ENCODE results near the gene SORCS1.

SORCS1 gene

DNA sequence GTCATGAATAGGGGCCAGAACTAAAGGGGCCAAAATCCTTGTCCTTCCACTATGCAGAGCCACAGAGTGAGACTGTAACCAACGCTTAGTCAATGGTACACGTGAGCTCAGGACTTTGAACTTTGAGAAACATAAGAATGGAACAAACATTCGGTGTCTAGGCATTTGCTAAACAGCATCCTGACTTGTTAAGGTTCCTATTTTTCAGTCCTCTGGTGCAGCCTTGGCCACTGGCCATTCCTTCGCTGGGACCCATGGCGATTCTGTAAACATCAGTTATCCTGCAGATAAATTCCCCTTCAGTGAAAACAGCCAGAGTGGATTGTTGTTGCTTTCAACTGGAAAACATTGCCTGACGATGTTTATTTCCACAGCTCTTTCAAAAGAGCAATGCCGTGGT lies 266.8 kb downstream of the SORCS1 start:
- no peak for DNase-seq (ENCODE audit: low read depth)

GRCh38 chr10:106894692-106895091 lies 269.8 kb downstream of the SORCS1 start:
- no peak for DNase-seq (ENCODE audit: low read depth)

DNA sequence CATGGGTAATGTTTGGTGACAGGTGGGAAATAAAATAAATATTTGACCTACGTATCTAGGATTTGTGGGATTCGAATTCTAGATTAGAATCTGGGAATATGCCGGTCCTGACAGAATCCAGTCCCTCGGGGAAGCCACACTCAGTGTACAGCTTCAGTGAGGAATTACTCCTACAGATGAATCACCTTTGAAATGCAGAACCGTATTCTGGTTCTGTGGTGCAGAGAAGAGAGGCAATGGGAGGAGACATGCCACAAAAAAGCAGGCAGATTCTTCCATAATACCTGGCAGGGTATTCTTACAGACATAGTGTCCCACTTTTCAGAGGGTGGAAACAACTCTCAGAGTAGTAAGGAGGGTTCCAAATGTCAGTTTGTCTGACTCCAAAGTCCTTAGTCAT lies 286.9 kb downstream of the SORCS1 start:
- DNase-seq (ENCODE audit: low read depth), result no peak

- DNase-seq (ENCODE audit: low read depth), result no peak
These were observed 290.0 kb downstream of the SORCS1 start for GRCh38 chr10:106874604-106874889.

DNA sequence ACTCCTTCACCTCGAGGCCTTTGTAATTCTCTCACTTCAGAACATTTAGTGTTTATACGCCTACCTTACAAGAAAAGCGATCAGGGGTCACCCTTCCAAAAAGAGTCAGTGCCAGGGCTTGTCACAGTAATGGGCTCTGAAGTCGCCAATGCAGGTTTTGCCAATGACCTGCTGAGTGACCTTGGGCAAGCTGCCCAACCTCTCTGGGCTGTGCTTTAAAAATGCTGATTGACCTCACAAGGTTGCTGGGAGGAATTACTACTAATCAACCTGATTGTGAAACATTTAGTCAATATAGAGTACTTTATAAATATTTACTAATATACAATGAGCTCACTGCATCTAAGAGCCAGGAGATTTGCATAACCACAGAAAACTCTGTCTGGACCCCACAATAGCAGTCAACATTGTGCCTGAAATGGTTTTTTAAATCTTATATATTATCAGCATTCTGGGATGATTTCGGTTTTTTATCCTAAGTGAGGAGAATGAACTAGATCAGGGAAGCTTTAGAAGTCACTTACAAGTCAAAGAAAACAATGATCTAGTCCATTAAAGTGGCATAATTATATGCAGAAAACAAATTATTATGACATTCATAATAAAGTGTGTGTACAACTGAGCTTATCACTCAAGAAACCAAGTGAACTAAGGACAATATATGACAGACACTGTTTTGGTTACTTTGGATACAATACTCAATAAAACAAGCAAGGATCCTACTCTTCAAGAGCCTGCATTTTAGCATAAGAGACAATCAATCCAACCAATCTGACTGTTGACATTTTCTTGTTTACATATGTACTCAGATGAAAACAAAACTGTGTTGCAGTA lies 290.5 kb downstream of the SORCS1 start:
- DNase-seq (ENCODE audit: low read depth), result no peak

- DNase-seq (ENCODE audit: low read depth), result no peak
These were observed 292.3 kb downstream of the SORCS1 start for GRCh38 chr10:106872176-106872575.

GRCh38 chr10:106866244-106866845 lies 298.2 kb downstream of the SORCS1 start:
- no peak for DNase-seq (ENCODE audit: low read depth)

- no peak for DNase-seq (ENCODE audit: low read depth)
These were observed 300.5 kb downstream of the SORCS1 start for GRCh38 chr10:106864031-106864430.

GRCh38 chr10:106863549-106863948 lies 301.0 kb downstream of the SORCS1 start:
- DNase-seq (ENCODE audit: low read depth), result no peak

DNA sequence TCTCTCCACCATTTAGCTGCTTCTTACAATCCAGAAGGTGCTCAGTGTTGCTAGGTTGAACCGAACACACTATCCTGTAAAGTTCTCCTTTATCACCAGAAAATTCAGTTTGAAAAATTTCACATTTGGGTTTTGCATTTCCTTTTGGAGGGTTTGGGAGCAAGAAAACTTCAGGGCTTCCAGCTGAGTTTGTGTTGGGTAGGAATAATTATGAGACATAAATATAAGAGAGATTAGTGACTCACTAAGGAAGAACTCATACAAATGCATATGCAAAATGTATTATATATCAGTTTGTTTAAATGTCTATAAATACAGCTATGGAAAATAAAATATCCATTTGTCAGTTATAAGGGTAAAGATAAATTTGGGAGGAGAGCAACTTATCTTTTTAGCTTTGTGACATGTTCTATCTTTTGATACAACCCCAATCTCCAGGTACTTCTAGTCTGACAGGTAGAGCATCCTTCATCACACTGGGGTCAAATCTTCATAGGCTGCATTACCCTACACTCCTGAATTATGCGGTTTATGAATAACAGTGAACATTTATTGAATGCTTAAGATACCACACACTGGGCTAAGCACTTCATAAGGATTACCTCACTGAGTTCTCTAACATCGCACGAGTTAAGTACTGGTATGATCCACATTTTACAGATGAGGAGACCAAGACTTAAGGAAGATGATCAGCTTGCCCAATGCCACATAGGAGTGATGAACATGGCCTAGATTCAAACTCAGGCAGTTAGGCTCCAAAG lies 304.4 kb downstream of the SORCS1 start:
- DNase-seq (ENCODE audit: low read depth), result no peak

GRCh38 chr10:106857728-106858127 lies 306.8 kb downstream of the SORCS1 start:
- no peak for DNase-seq (ENCODE audit: low read depth)

DNA sequence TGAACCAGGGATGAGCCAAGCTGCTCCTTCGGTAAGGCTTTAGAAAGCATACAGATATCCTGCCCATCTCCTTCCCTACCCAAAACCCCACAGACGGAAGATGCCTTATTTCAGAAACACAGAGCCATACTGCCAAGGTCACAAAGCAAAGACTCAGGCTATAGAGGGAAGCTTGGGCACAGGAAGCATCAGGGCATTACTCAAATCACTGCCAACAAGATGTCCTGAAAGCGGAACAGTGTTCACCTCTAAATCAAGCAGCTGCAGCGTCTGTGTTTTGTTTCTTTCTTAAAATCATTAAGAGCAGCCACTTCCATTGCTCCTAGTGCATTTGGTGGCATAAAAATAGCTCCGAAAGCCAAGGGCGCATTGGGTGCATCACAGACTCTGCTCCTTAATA lies 307.3 kb downstream of the SORCS1 start:
- DNase-seq (ENCODE audit: low read depth), result no peak

DNA sequence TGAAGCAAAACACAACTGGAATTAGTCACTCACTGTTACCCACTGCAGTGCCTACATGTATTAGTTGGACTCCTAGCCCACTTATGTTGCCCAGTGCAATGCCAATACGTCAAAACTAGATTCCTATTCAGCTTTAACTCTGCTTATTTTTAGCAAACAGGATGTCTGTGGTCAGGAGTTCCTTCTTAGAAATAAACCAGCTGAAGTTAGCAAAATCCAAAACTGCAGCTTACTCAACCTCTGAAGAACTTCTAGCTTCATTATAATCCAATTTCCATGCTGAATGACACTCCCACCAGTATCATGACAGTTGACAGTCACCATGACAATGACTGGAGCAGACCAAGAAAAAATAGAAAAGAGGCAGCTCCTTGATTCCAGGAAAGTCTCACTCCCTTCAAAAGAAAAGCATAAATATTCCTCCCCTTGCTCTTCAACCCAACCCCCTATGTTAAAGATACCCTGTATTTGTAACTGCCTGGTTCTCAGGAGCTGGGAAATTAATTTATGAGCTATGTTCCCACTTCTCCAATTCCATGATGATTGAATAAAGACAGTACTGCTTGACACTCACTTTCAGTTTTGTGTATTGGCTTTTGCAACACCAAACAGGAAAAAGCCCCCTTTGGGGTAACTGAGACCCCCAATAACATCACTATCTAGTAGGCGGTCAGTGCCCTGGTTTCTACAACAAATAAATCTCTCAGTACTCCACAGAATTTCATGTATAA lies 327.4 kb downstream of the SORCS1 start:
- no peak for DNase-seq (ENCODE audit: low read depth)

DNA sequence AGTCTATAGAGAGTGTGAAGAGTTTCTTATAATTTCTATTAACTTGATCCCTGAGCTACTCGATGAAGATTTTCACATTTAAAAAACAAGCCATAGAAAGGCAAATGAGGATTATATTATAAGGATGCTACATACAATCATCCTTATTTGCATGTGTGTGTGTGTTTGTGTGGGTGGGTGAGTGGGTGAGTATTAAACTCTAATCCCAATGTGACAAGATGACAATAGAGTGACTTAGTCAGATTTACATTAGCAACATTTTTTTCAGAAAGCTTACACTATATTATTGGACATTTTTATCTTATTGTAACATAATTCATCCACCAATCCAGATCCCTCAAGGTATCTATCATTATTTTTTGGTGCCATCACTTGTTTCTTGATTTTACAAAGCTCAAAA lies 331.7 kb downstream of the SORCS1 start:
- no peak for DNase-seq (ENCODE audit: low read depth)

GRCh38 chr10:106830471-106830870 lies 334.0 kb downstream of the SORCS1 start:
- no peak for DNase-seq (ENCODE audit: low read depth)

DNA sequence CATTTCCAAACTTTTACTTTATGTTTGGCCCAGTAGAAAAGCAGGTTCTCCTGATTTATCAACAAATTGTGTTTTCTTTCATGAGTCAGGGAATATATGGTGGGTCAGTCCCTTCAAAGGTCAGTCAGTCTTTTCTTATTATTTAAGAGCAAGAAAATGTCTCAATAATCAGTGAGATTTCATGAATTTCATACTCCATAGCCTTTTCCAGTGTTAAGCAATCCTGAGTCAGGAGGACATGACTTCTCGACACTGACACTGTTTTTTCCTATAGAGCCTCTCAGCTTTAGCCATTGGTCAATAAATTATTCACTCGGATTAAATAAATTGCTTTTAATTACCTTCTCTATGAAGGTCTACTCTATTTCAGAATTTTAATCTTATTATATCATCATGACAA lies 334.5 kb downstream of the SORCS1 start:
- DNase-seq (ENCODE audit: low read depth), result no peak

GRCh38 chr10:106826716-106827115 lies 337.8 kb downstream of the SORCS1 start:
- DNase-seq (ENCODE audit: low read depth), result no peak

- DNase-seq (ENCODE audit: low read depth), result no peak
These were observed 338.7 kb downstream of the SORCS1 start for GRCh38 chr10:106825576-106826364.

DNA sequence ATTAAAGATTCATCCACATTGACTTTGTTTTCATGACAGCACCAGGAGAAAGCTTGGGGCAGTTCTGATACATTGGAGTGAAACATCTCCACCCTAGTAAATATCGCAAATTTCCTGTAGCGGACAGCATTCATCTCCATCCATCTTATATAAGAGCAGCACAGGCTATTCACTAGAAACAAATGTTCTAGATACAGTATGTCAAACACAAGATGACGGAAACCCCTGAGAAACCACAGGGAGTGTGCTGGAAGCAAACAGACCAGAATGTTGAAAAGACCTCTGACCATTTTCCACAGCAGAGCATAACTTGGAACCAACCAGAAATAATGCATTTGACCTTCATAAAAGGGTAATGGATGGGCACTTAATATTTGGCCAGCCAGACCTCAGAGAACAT lies 343.9 kb downstream of the SORCS1 start:
- DNase-seq (ENCODE audit: low read depth), result no peak

DNA sequence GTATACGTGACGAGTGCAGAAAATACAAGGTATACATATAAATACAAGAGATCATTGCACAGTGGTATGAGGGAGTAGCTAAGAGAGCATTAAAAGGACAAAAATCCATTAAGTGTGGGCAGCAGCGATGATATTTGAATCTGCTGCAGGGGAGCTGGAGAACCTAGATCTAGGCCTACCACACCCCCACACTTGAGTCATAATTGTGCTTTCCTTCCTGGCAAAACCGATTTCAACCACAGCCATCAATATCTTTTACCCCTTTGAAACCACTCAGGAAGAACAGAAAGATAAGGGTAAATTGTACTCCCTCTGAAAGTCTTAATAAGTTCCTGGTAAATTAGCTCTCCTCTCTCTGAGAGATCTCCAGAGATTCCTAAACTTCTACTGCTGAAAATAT lies 345.0 kb downstream of the SORCS1 start:
- no peak for DNase-seq (ENCODE audit: low read depth)

- no peak for DNase-seq (ENCODE audit: low read depth)
These were observed 348.0 kb downstream of the SORCS1 start for GRCh38 chr10:106816318-106817085.
